Stomach (tissue), 4 donors: ENCODE data around the gene CAPRIN1.

Experiments
- EP300 ChIP-seq: sonication (generic); formaldehyde crosslinking; IDR thresholded peaks from one replicate; pipeline ENCODE4 v1.6.1; 2017; ENCODE audit warnings: antibody characterized with exemption
- POLR2A ChIP-seq, 4 donors: fragments of 450-650 bp; IDR thresholded peaks; one replicate each; pipeline ENCODE4 v1.6.1; 2016; ENCODE audit warnings: antibody characterized with exemption in 4 of 4, control low read depth in 2 of 4, mild to moderate bottlenecking in 1 of 4, moderate library complexity in 1 of 4
- TF ChIP-seq, protein P1 (sequence below), 7 experiments: fragments of 450-650 bp in 4 of 7; fragments of 200-600 bp in 3 of 7; sonication (generic) in 3 of 7; IDR thresholded peaks; one replicate each; pipeline ENCODE4 v1.5.1; 2016 to 2019; ENCODE audit warnings: antibody characterized with exemption in 7 of 7, control low read depth in 2 of 7, mild to moderate bottlenecking in 1 of 7

DNA sequence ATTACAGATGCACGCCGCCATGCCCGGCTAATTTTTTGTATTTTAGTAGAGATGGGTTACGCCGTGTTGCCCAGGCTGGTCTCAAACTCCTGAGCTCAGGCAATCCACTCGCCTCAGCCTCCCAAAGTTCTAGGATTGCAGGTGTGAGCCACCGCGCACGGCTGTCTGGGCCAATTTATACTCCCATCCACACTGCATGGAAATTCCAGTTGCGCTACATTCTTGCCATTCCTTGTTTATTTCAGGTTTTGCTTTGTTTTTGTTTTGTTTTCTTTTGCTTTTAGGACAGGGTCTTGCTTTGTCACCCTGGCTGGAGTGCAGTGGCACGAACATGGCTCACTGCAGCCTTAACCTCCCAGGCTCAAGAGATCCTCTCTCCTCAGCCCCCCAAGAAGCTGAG, 11.0 kb upstream of the CAPRIN1 start:
- TF ChIP-seq, protein P1, sequence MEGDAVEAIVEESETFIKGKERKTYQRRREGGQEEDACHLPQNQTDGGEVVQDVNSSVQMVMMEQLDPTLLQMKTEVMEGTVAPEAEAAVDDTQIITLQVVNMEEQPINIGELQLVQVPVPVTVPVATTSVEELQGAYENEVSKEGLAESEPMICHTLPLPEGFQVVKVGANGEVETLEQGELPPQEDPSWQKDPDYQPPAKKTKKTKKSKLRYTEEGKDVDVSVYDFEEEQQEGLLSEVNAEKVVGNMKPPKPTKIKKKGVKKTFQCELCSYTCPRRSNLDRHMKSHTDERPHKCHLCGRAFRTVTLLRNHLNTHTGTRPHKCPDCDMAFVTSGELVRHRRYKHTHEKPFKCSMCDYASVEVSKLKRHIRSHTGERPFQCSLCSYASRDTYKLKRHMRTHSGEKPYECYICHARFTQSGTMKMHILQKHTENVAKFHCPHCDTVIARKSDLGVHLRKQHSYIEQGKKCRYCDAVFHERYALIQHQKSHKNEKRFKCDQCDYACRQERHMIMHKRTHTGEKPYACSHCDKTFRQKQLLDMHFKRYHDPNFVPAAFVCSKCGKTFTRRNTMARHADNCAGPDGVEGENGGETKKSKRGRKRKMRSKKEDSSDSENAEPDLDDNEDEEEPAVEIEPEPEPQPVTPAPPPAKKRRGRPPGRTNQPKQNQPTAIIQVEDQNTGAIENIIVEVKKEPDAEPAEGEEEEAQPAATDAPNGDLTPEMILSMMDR (IDR thresholded peaks at IDR 0.05) = no peak
- TF ChIP-seq EP300 (no peak), POLR2A (IDR thresholded peaks at IDR 0.05) (no peak)
